PC-3 (cell line): Measurements from ENCODE around the gene SH2D6.

Experiments
- EZH2 ChIP-seq: fragments of 300-600 bp; sonication (generic); IDR thresholded peaks from one replicate; pipeline ENCODE4 v1.6.1; 2017; ENCODE audit warnings: antibody characterized with exemption, mild to moderate bottlenecking, low read length; ENCODE audit not compliant: unreplicated experiment
- TF ChIP-seq, protein P1 (sequence below): fragments of 300-600 bp; sonication (generic); conservative IDR thresholded peaks from 2 replicates; pipeline ENCODE4 v1.5.1; 2017; ENCODE audit warnings: antibody characterized with exemption, low read depth, mild to moderate bottlenecking, low read length

DNA sequence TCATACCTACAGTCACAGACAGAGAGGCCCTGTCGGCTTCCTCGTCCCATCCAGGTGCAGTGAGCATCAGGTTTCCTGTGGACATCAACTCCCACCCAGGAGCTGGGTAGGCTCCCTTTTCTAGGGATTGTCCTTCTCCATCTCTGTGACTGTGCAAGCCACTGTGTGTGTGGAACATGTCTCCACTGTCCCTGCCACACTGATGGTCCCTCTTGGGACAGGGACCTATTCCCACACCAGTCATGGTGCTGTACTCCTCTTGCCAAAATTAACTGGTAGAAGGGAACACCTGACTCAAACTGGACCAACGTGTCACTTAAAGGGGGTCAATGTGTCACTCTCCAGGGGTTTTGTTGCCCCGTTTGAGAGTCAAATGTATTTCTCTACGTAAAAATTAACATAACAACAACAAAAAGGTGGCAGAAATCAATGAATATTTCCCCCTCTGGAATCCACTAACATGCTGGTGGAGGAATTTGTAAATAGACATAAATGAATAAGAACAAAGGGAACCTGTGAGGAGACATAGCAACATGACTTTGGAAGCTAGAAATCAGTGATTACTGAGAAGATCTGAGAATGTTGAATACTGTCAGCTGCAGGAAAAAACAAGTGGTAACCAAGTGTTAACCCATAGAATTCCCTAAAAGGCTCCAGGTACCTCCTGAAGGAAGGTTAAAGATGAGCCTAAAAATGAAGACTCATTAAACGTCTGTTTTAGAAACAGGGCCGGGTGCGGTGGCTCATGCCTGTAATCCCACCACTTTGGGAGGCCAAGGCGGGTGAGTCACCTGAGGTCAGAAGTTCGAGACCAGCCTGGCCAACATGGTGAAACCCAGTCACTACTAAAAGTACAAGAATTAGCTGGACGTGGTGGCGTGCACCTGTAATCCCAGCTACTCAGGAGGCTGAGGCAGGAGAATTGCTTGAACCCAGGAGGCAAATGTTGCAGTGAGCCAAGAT lies 40.4 kb downstream of the SH2D6 start:
- TF ChIP-seq, protein P1, sequence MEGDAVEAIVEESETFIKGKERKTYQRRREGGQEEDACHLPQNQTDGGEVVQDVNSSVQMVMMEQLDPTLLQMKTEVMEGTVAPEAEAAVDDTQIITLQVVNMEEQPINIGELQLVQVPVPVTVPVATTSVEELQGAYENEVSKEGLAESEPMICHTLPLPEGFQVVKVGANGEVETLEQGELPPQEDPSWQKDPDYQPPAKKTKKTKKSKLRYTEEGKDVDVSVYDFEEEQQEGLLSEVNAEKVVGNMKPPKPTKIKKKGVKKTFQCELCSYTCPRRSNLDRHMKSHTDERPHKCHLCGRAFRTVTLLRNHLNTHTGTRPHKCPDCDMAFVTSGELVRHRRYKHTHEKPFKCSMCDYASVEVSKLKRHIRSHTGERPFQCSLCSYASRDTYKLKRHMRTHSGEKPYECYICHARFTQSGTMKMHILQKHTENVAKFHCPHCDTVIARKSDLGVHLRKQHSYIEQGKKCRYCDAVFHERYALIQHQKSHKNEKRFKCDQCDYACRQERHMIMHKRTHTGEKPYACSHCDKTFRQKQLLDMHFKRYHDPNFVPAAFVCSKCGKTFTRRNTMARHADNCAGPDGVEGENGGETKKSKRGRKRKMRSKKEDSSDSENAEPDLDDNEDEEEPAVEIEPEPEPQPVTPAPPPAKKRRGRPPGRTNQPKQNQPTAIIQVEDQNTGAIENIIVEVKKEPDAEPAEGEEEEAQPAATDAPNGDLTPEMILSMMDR, result no peak
- no peak for TF ChIP-seq EZH2
